ENCODE data around the gene CANX. TPM values are rescaled to one million over a fixed set of nuclear protein-coding genes. Genes with fewer than 3 reads are reported as not detected.
A peak's percentile ranks its signal among the peaks of the same experiment; 100 is the strongest.

Gene CANX
- total RNA-seq, 1 experiment from 2014 or later = 1,434 TPM

DNA sequence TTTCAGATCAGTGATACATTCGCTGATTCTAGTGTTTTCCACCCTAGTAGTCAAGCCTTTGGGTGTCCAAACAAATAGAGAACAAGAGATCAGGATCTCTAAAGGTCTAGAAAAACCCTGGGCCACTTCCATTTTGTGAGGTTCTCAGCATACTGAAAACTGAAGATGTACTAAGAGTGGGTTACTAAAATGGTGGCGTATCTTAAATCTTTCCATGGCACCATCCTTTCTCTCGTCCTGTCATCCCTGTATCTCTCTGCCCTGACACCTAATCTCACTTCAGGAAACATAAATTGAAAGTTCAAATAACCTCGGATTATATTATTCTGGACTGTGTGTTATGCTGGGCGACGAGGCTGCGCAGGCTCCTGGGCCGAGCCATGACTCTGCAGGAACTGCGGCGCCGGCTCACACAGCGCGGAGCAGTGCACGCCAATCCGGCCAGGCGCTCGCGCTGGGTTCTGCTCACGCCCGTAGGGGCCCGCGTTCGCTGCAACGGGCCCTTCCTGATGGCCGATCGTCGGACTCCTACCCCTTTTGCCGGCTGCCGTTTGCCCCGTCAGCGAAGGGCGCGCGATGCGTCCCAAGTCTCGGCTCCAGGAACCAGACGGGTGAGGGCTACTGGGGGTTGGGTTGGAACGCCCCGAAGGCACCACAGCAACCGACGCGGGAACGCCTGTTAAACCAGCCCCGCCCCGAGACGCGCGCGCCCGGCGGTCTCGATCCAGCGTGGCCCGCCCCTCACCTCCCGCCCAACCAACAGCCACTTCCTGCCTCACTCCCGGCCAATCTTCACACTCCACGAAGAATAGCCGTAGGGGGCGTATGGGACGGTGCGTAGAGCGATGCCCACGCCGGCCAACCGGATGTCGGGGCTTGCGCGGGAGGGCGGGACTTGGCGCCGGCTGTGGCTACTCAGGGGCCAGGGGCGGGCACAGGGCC is 503 bp upstream of the CANX start:
- TSS peak; percentile 92 for BruUV-seq (replicated peaks)
- H3K36me3 Mint-ChIP-seq (ENCODE audit: insufficient read depth, unreplicated experiment) = peaks cover 61% of the 10 kb centered on the region
- H3K9me3 Mint-ChIP-seq (ENCODE audit: low read depth, unreplicated experiment) = no peaks in the 10 kb centered on the region
- H3K4me1 Mint-ChIP-seq (ENCODE audit: low read depth, unreplicated experiment) = peaks cover 33% of the 10 kb centered on the region
- CTCF ChIA-PET = no interaction called here
- no peak for TF ChIP-seq CTCF (IDR thresholded peaks at IDR 0.05; ENCODE audit: unreplicated experiment)
- peak overlapping the region; percentile 99 for H3K27ac Mint-ChIP-seq (ENCODE audit: unreplicated experiment)
- H3K27me3 Mint-ChIP-seq (ENCODE audit: unreplicated experiment) = no peaks in the 10 kb centered on the region
- DNase-seq = peak; percentile 100
- H3K4me3 Mint-ChIP-seq (ENCODE audit: low read depth, unreplicated experiment) = peak overlapping the region; percentile 98
- intact Hi-C loops (cut with micrococcal nuclease; ENCODE audit: unreplicated experiment) = loop anchor here (2.0 to 10.0 kb wide), 3 partner anchors 34 to 143 kb away; partner anchors contain the start of genes HNRNPH1, MAML1 and RUFY1

GRCh38 chr5:179699616-179700237 is 960 bp downstream of the CANX start:
- intact Hi-C loops (cut with micrococcal nuclease; ENCODE audit: unreplicated experiment) = loop anchor here (2.0 to 10.0 kb wide), 3 partner anchors 33 to 145 kb away; partner anchors contain the start of genes HNRNPH1, MAML1 and RUFY1
- Mint-ChIP-seq H3K27ac (ENCODE audit: unreplicated experiment) (peak overlapping the region; percentile 99), H3K4me3 (ENCODE audit: low read depth, unreplicated experiment) (peak overlapping the region; percentile 98), H3K9me3 (ENCODE audit: low read depth, unreplicated experiment) (no peaks in the 10 kb centered on the region), H3K36me3 (ENCODE audit: insufficient read depth, unreplicated experiment) (peaks cover 75% of the 10 kb centered on the region), H3K4me1 (ENCODE audit: low read depth, unreplicated experiment) (peaks cover 43% of the 10 kb centered on the region), H3K27me3 (ENCODE audit: unreplicated experiment) (no peaks in the 10 kb centered on the region)
- CTCF ChIA-PET = no interaction called here
- DNase-seq = peak; percentile 25
- TF ChIP-seq CTCF (IDR thresholded peaks at IDR 0.05; ENCODE audit: unreplicated experiment) = no peak
- no TSS peak for BruUV-seq (replicated peaks)

DNA sequence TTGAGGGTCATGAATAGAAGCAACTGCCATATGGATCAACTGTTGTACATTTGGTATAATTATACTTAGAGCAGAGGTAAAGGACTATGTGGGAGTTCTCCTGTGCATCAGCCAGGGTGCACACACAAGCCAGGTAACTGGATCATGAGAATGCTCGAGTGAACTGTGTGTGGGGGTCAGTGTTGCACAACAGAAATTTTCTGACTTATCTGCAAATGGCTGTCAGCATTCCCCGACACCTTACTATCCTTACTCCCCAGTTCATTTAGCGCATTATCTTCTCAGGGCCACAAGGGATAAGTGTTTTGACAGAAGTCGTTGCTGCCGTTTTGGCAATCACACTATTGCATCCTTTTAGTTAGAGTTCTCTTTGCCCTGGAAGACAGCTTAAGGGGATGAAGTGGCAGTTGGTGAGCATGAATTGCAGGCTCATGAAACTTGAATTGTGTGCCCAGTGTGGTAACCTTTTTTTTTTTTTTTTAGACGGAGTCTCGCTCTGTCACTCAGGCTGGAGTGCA is 1.7 kb downstream of the CANX start:
- H3K36me3 Mint-ChIP-seq (ENCODE audit: insufficient read depth, unreplicated experiment) = peaks cover 83% of the 10 kb centered on the region
- H3K27ac Mint-ChIP-seq (ENCODE audit: unreplicated experiment) = peak overlapping the region; percentile 99
- H3K27me3 Mint-ChIP-seq (ENCODE audit: unreplicated experiment) = no peaks in the 10 kb centered on the region
- DNase-seq = peak; percentile 24
- H3K4me3 Mint-ChIP-seq (ENCODE audit: low read depth, unreplicated experiment) = peak overlapping the region; percentile 98
- no TSS peak for BruUV-seq (replicated peaks)
- intact Hi-C loops (cut with micrococcal nuclease; ENCODE audit: unreplicated experiment) = no loop called here
- TF ChIP-seq CTCF (IDR thresholded peaks at IDR 0.05; ENCODE audit: unreplicated experiment) = no peak
- CTCF ChIA-PET = interaction anchor here (0.7 to 0.9 kb wide), 2 partner anchors 20 to 22 kb away, joined by 3 to 7 read pairs; partner anchors contain the start of gene CBY3
- no peaks in the 10 kb centered on the region for H3K9me3 Mint-ChIP-seq (ENCODE audit: low read depth, unreplicated experiment)
- H3K4me1 Mint-ChIP-seq (ENCODE audit: low read depth, unreplicated experiment) = peaks cover 49% of the 10 kb centered on the region

- H3K36me3 Mint-ChIP-seq (ENCODE audit: insufficient read depth, unreplicated experiment) = peaks cover 92% of the 10 kb centered on the region
- no peak for DNase-seq
- TF ChIP-seq CTCF (IDR thresholded peaks at IDR 0.05; ENCODE audit: unreplicated experiment) = no peak
- H3K27me3 Mint-ChIP-seq (ENCODE audit: unreplicated experiment) = no peaks in the 10 kb centered on the region
- no peak overlapping the region for H3K4me3 Mint-ChIP-seq (ENCODE audit: low read depth, unreplicated experiment)
- CTCF ChIA-PET = no interaction called here
- no peaks in the 10 kb centered on the region for H3K4me1 Mint-ChIP-seq (ENCODE audit: low read depth, unreplicated experiment)
- no TSS peak for BruUV-seq (replicated peaks)
- no peak overlapping the region for H3K27ac Mint-ChIP-seq (ENCODE audit: unreplicated experiment)
- no peaks in the 10 kb centered on the region for H3K9me3 Mint-ChIP-seq (ENCODE audit: low read depth, unreplicated experiment)
- intact Hi-C loops (cut with micrococcal nuclease; ENCODE audit: unreplicated experiment) = no loop called here
These were observed 17.5 kb downstream of the CANX start for GRCh38 chr5:179716286-179716685.

Measured in Calu3 (cell line).